GM12891 (cell line): ENCODE results near the gene JMY.

Experiments
- POLR2AphosphoS5 ChIP-seq: IDR thresholded peaks from 2 replicates; pipeline ENCODE4 v1.6.1; 2011; ENCODE audit warnings: low read depth, low read length, control low read depth
- SPI1 ChIP-seq: IDR thresholded peaks from 2 replicates; pipeline ENCODE4 v1.6.1; 2011; ENCODE audit warnings: low read depth, low read length, control low read depth

- TF ChIP-seq POLR2AphosphoS5 (no peak), SPI1 (no peak)
Measured at GRCh38 chr5:79349047-79349446, 113.1 kb downstream of the JMY start.
